ENCODE measurements around the gene RGPD8.
"Not testable (repeated sequence)": the region's sequence is repeated elsewhere in the genome, so short reads cannot be mapped to it uniquely, and the experiment has no call there.

The RGPD8 gene

DNA sequence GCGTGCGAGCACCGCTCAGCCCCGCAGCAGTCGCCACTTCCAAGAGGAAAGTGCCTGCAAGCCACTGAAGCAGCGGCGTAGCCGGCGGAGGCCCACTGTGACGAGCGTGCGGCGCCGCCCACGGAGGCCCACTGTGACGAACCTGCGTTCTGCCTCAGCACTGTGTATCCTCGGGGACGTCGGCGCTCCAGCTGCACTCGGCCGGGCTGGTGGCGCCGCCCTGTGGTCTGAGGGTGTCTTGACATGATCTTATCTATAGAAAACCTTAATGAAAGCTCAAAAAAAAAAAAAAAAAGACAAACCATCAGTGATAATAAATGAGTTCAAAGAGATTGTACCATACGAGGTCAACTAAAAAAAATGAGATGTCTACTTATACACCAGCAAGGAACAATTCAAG is at the start of gene RGPD8:
TSS of gene RGPD8 (minus strand) at position 166 of the 400 bp plus-strand sequence. CDS start 192 bp downstream, outside the sequence.
- peak; percentile 86 for DNase-seq

DNA sequence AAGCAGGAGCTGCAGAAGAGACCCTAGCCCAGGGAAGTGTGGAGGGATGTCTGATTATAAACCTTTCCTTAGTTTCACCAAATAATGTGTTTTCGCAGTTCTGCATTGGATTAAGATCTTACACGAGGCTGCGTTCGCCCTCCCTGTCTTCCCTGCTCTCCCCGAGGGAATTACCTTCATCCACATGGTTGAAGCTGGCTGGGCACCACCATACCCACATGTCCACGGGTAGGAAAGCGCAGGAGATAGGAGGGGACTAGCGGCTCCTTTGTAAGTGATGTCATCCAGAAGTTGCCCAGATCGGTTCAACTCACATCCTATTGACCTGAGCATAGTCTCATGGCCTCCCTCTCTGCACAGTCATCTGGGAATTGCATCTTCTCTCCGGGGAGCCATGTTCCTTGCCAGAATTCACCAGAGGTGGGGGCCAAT is 49.6 kb upstream of the RGPD8 start:
- no peak for DNase-seq

DNA sequence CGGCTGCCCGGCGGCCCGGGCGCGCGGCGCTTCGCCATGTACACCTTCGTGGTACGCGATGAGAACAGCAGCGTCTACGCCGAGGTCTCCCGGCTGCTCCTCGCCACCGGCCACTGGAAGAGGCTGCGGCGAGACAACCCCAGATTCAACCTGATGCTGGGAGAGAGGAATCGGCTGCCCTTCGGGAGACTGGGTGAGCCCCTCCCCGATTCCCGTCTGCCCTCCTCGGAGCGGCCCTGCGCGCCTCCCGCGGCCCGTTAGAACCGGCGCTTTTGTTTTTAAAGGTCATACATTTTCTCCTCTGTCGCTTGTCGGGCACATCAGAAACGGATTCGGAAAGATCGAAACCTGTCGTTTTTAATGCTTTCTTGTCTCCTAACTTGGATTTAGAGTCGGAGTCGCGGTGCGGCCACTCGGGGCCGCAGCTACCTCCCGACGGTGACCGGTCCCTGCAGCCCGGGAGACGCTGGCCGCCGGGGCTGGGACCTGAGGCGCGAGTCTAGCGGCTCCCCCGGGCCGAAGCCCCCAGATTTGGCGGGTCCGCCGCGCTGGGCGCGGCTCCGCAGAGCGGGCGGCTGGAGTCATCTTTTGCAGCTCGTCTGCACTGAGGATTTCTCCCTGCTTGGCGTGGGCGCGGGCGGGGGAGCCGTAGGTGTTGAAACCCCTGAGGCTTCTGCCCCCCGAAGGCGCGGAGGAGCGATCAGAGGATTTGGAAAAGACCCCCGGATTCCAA is 49.0 kb upstream of the RGPD8 start:
- peak; percentile 59 for DNase-seq

- peak; percentile 82 for DNase-seq
Measured at GRCh38 chr2:112481528-112482233, 48.2 kb upstream of the RGPD8 start, which contains the start of gene TTL. TSS of gene TTL (plus strand) at chr2:112482156. CDS start at chr2:112482345, 189 bp downstream.

DNA sequence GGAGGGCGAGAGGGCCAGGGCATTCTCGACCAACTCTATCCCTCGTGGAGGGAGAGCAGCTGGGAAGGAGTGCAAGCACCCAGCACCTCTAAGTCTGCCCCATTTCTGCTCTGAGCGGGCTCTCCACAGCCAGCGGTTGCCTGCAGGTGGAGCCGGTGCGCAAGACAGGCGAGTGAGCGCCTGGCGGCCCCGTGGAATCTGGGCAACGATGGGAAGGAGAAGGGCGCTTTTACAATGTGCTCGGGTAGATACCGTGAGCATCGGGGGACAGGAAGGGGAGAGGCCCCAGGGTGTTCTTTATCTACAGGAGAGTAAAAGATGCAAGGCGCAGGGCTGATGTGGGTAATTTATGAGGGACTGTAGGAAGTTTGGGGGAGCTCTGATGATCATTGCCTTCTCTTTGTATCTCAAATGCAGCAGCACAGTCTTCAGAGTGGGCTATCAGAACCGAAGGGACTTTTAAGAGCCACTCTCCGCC is 47.6 kb upstream of the RGPD8 start:
- peak; percentile 87 for DNase-seq

DNA sequence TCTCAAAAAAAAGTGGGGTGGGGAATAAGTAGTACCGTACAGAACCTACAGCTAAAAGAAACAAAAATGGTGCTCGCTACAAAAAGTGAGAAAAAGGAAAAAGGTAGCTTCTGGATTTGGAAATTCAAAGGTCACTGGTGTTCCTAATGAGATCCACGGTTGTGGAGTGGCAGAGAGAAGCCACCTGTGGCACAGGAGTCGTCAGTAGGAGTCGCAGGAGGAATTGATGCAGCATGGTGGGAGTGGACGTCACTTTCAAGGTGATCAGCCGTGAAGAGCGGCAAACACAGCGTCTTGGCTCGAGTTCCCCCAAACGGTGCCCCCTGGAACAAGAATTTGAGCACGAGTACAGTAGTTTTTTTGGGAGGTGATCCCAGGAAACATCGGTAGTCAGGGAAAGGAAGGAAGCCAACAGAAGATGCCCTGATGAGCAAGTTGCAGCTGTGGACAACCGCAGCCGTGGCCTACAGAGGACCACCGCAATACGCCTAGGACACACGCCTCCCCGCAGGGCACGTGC is 47.1 kb upstream of the RGPD8 start:
- DNase-seq: peak; percentile 37

- no peak for DNase-seq
Measured at GRCh38 chr2:112476434-112476833, 43.0 kb upstream of the RGPD8 start.

GRCh38 chr2:112474844-112475486 is 41.5 kb upstream of the RGPD8 start:
- no peak for DNase-seq

DNA sequence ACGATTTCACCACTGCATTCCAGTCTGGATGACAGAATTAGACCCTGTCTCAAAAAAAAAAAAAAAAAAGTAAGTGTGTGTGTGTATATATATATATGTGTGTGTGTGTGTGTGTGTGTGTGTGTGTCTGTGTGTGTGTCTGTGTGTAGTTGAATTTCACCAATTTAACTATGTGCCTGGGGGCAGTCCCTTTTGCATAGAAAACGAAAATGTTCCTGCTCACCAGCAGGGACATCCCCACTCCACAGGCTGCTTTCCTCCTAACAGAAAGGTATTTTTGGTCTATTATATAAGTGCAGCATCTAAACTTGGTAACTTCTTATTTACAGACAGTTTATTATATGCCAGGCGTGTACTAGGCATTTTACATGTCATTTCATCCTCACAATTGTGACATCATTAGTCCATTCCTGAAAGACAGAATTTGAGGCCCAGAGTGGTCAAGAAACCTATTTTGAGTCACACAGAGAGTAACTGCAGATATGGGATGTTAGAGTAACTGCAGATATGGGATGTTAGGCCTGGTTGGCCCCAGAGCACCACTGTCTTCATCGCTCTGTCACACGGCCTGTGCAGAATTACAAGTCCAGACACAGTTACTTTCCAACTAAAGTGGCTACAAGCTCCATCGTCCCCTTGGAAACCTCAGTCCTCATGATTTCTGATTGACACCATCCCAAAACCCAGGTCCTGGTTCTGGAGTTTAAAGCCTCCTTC is 39.3 kb upstream of the RGPD8 start:
- no peak for DNase-seq

GRCh38 chr2:112465382-112465781 is 31.9 kb upstream of the RGPD8 start:
- no peak for DNase-seq

DNA sequence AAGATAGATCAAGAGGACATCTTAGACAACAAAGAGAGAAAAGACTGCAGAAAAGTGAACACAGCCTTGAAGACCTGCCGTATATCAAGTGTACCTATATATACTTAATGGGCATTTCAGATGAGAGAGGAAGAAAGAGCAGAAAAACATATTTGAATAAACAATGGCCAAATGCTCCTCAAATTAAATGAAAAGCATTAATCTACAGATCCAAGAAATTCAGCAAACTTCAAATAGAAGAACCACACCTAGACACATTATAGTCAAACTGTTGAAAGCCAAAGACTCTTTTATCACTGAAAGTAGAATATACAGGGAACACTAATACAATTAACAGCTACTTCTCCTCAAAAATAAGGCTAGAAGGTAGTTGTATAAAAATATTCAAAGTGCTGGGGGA is 29.8 kb upstream of the RGPD8 start:
- no peak for DNase-seq

DNA sequence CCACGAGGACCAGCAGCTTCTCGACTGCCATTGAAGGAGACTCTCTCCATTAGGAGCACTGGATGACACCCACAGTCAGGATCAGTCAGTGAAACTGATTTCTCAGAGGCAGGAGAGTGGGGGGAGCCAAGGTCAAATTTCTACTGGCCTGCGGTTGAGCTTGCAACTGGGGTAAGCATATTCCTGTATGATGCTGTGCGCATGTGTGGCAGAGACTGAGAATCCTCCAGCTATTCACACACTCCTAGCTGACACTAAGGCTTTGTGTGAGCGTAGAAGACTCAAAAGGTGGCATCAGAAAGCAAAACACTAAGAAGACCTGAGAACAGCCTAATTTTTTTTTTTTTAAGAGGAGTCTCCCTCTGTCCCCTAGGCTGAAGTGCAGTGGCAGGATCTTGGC is 28.7 kb upstream of the RGPD8 start:
- no peak for DNase-seq

- DNase-seq: no peak
Measured at GRCh38 chr2:112459372-112459771, 25.9 kb upstream of the RGPD8 start.

DNA sequence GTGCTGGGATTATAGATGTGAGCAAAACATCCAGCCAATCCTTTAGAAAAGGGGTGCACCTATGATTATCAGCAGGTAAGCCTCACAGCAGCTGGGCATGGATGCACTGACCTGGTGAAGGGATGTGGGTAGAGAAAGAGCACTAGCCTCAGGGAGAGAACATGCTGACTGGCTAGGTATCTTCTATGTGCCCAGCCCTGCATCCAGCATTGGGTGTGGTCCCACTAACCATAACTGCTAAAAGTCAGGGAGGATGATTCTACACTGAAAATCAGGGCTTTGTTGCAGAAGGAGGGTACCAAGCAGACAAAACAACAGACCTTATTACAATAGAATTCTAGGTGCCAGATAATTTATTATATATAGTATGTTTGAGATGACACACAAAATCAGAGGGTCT is 21.1 kb upstream of the RGPD8 start:
- no peak for DNase-seq

DNA sequence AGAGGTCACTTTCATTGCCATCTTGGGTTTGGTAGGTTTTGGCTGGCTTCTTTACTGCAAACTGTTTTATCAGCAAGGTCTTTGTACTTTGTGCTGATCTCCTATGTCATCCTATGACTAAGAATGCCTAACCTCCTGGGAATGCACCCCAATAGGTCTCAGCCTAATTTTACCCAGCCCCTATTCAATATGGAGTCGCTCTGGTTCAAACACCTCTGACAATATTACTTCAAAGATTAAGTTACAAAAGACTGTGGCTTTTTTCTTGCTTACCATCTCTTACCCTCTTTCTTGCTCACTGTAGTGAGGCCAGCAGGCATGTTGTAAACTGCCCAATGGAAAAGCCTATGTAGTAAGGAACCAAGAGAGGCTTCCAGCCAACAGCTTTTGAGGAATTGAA is 17.9 kb upstream of the RGPD8 start:
- DNase-seq: no peak

DNA sequence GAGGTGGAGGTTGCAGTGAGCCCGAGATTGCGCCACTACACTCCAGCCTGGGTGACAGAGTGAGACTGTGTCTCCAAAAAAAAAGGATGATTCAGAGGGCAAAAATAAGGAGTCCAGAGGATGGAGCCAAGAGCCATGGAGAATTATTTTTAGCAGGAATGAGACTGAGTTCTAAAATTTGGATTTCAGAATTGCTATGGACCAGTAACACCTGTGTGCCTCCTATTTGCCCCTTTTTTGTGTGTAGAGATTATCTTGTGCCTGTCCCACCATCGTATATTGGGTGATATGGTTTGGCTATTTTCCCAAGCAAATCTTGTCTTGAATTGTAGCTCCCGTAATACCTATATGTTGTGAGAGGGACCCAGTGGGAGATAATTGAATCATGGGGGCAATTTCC is 16.4 kb upstream of the RGPD8 start:
- DNase-seq: no peak

GRCh38 chr2:112444256-112444655 is 10.8 kb upstream of the RGPD8 start:
- DNase-seq: not testable (repeated sequence)

- DNase-seq: not testable (repeated sequence)
Measured at GRCh38 chr2:112438603-112439261, 5.3 kb upstream of the RGPD8 start.

GRCh38 chr2:112437405-112437831 is 4.0 kb upstream of the RGPD8 start:
- DNase-seq: not testable (repeated sequence)

DNA sequence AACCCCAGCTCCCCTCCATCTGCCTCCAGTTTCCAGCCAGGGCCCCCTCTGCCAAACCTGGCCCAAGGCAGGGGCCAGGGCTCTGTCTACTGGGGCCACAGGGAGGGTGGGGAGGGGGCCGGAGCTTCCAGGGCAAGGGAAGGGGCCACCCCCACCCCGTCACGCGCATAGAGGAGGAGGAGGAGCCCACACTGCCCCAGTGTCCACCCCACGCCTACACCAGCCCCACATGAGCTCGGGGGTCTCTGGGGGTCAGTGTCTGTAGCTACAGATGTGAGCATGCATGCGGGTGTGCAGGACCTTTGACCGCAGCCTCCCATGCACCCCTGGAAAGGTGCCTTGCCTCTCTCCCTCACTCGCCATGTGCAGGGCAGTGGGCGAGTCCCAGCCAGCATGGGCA is 3.5 kb upstream of the RGPD8 start:
- not testable (repeated sequence) for DNase-seq

DNA sequence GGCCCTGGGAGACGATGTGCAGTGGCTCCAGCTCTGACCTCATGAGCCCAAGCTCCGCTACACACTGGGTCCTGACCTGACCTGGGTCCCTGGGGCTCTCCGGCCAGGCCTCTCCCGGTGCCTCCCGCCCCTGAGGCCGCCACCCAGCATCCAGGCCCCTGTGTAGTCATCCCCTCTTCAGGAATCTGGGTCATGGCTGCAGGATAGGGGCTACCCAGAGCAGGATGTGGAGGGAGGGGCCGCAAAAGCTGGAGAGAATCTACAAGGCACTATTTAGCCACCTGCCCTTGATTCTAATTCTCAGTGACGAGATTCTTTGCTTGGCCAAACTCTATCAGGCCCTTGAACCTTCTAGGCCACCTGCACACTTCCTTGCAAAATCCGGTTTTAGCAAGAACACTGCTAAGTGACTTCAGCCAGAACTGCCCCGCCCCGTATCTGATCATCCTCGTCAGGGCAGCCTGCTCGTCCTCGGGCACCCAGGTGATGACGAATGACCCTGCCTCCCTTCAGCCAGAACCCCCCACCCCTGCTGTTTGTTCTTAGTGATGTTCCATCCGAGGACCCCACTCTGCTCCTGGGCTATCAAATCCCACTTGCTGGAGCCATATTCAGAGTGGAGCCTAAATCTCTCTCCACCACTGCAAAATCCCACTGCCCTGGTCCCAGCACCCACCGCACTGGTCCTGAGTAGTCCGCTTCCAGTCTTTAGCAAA is 2.4 kb upstream of the RGPD8 start:
- not testable (repeated sequence) for DNase-seq
